ENCODE measurements around the gene SRGAP2B. TPM values are rescaled to one million over a fixed set of nuclear protein-coding genes. Genes with fewer than 3 reads are reported as not detected.
"Not testable (repeated sequence)": the region's sequence is repeated elsewhere in the genome, so short reads cannot be mapped to it uniquely, and the experiment has no call there.

Gene SRGAP2B
- polyA plus RNA-seq, 3 donors from 2014 or later = 0.29 to 1.2 (median 0.69) TPM

GRCh38 chr1:144913977-144914734 lies 181.0 kb downstream of the SRGAP2B start:
- not testable (repeated sequence) for H3K9me3 Mint-ChIP-seq; H3K36me3 Mint-ChIP-seq; H3K4me1 Mint-ChIP-seq; H3K27me3 Mint-ChIP-seq (ENCODE audit: low read depth in 3 of 3); H3K4me3 Mint-ChIP-seq; H3K27ac Mint-ChIP-seq
- peak; percentile 13 to 19 (median 19) for DNase-seq

- not testable (repeated sequence) for H3K4me3 Mint-ChIP-seq; H3K4me1 Mint-ChIP-seq; H3K27me3 Mint-ChIP-seq (ENCODE audit: low read depth in 3 of 3); H3K9me3 Mint-ChIP-seq; H3K27ac Mint-ChIP-seq; H3K36me3 Mint-ChIP-seq; DNase-seq
These were observed 181.7 kb downstream of the SRGAP2B start for GRCh38 chr1:144913458-144913857.

GRCh38 chr1:144910729-144911128 lies 184.4 kb downstream of the SRGAP2B start:
- not testable (repeated sequence) for H3K4me3 Mint-ChIP-seq; DNase-seq; H3K36me3 Mint-ChIP-seq; H3K4me1 Mint-ChIP-seq; H3K27ac Mint-ChIP-seq; H3K9me3 Mint-ChIP-seq; H3K27me3 Mint-ChIP-seq (ENCODE audit: low read depth in 3 of 3)

GRCh38 chr1:144900841-144901240 lies 194.3 kb downstream of the SRGAP2B start:
- H3K36me3 Mint-ChIP-seq = not testable (repeated sequence)

GRCh38 chr1:144894454-144895201 lies 200.5 kb downstream of the SRGAP2B start:
- not testable (repeated sequence) for H3K27ac Mint-ChIP-seq, DNase-seq

More at GRCh38 chr1:144900841-144901240, 194.3 kb downstream of the SRGAP2B start:
- H3K27me3 Mint-ChIP-seq (ENCODE audit: low read depth in 3 of 3); H3K4me1 Mint-ChIP-seq; DNase-seq; H3K9me3 Mint-ChIP-seq; H3K4me3 Mint-ChIP-seq; H3K27ac Mint-ChIP-seq: not testable (repeated sequence)

GRCh38 chr1:144893710-144894438 lies 201.3 kb downstream of the SRGAP2B start:
- H3K9me3 Mint-ChIP-seq; H3K4me1 Mint-ChIP-seq; DNase-seq; H3K36me3 Mint-ChIP-seq; H3K27me3 Mint-ChIP-seq (ENCODE audit: low read depth in 3 of 3); H3K4me3 Mint-ChIP-seq; H3K27ac Mint-ChIP-seq: not testable (repeated sequence)

More at GRCh38 chr1:144894454-144895201, 200.5 kb downstream of the SRGAP2B start:
- not testable (repeated sequence) for H3K9me3 Mint-ChIP-seq; H3K27me3 Mint-ChIP-seq (ENCODE audit: low read depth in 3 of 3); H3K4me3 Mint-ChIP-seq; H3K36me3 Mint-ChIP-seq; H3K4me1 Mint-ChIP-seq

- H3K27ac Mint-ChIP-seq; H3K4me3 Mint-ChIP-seq; H3K27me3 Mint-ChIP-seq (ENCODE audit: low read depth in 3 of 3); H3K9me3 Mint-ChIP-seq; H3K4me1 Mint-ChIP-seq; H3K36me3 Mint-ChIP-seq; DNase-seq: not testable (repeated sequence)
These were observed 202.1 kb downstream of the SRGAP2B start for GRCh38 chr1:144893062-144893461.

- H3K27me3 Mint-ChIP-seq (ENCODE audit: low read depth in 3 of 3); H3K9me3 Mint-ChIP-seq; H3K4me1 Mint-ChIP-seq; H3K4me3 Mint-ChIP-seq; H3K27ac Mint-ChIP-seq; DNase-seq; H3K36me3 Mint-ChIP-seq: not testable (repeated sequence)
These were observed 205.5 kb downstream of the SRGAP2B start for GRCh38 chr1:144889450-144890115.

- not testable (repeated sequence) for H3K36me3 Mint-ChIP-seq; H3K27ac Mint-ChIP-seq; H3K4me1 Mint-ChIP-seq; H3K27me3 Mint-ChIP-seq (ENCODE audit: low read depth in 3 of 3); H3K9me3 Mint-ChIP-seq
- peak; percentile 14 to 33 (median 30) for DNase-seq
- peak overlapping the region in 4 of 5 donors; percentile 18 to 39 (median 32) for H3K4me3 Mint-ChIP-seq
These were observed 212.1 kb downstream of the SRGAP2B start for GRCh38 chr1:144883022-144883421.

- H3K4me3 Mint-ChIP-seq; H3K27ac Mint-ChIP-seq; H3K36me3 Mint-ChIP-seq; H3K4me1 Mint-ChIP-seq; H3K9me3 Mint-ChIP-seq; H3K27me3 Mint-ChIP-seq (ENCODE audit: low read depth in 3 of 3): not testable (repeated sequence)
- DNase-seq = peak in 2 of 3 donors; percentile 21 to 22
These were observed 212.8 kb downstream of the SRGAP2B start for GRCh38 chr1:144882343-144882742.

- H3K9me3 Mint-ChIP-seq; H3K27ac Mint-ChIP-seq; H3K27me3 Mint-ChIP-seq (ENCODE audit: low read depth in 3 of 3); H3K4me1 Mint-ChIP-seq; H3K36me3 Mint-ChIP-seq; H3K4me3 Mint-ChIP-seq; DNase-seq: not testable (repeated sequence)
These were observed 236.5 kb downstream of the SRGAP2B start for GRCh38 chr1:144858607-144859006.
